H9 (cell line): ENCODE data around the gene PRDM8. TPM values are rescaled to one million over a fixed set of nuclear protein-coding genes. Genes with fewer than 3 reads are reported as not detected.

Experiments used
- DNase-seq: peaks from one replicate; pipeline ENCODE4 v3.0.0-alpha.2; 2017
- H2AFZ ChIP-seq: one replicate; pipeline ENCODE4 v1.6.1; 2013; ENCODE audit warnings: mild to moderate bottlenecking, low read length, control low read depth, moderate library complexity
- H2AK5ac ChIP-seq: 2 replicates; pipeline ENCODE4 v1.6.1; 2013; ENCODE audit warnings: low read length, control low read depth, mixed read lengths; ENCODE audit not compliant: insufficient read length
- H2BK120ac ChIP-seq: one replicate; pipeline ENCODE4 v1.6.1; 2013; ENCODE audit warnings: low read depth, mild to moderate bottlenecking, low read length, control low read depth, inconsistent platforms; ENCODE audit not compliant: poor library complexity, severe bottlenecking
- H2BK12ac ChIP-seq: 2 replicates; pipeline ENCODE4 v1.6.1; 2013; ENCODE audit warnings: low read length, control low read depth, mixed read lengths, low read depth; ENCODE audit not compliant: insufficient read length
- H2BK15ac ChIP-seq: 2 replicates; pipeline ENCODE4 v1.6.1; 2013; ENCODE audit warnings: low read depth, low read length, control low read depth
- H2BK20ac ChIP-seq: one replicate; pipeline ENCODE4 v1.6.1; 2013; ENCODE audit warnings: low read depth, mild to moderate bottlenecking, low read length, control low read depth, inconsistent platforms; ENCODE audit not compliant: poor library complexity, severe bottlenecking
- H2BK5ac ChIP-seq: 2 replicates; pipeline ENCODE4 v1.6.1; 2013; ENCODE audit warnings: low read length, control low read depth, mixed read lengths; ENCODE audit not compliant: insufficient read length
- H3K14ac ChIP-seq: 2 replicates; pipeline ENCODE4 v1.6.1; 2013; ENCODE audit warnings: low read length, control low read depth; ENCODE audit not compliant: insufficient read depth
- H3K18ac ChIP-seq: 2 replicates; pipeline ENCODE4 v1.6.1; 2013; ENCODE audit warnings: low read depth, mild to moderate bottlenecking, mixed read lengths, low read length, control low read depth; ENCODE audit not compliant: insufficient read length
- H3K23ac ChIP-seq: 2 replicates; pipeline ENCODE4 v1.6.1; 2013; ENCODE audit warnings: low read length, control low read depth, mixed read lengths, low read depth; ENCODE audit not compliant: insufficient read length
- H3K23me2 ChIP-seq: 2 replicates; pipeline ENCODE4 v1.6.1; 2013; ENCODE audit warnings: low read depth, mild to moderate bottlenecking, mixed read lengths, low read length, control low read depth; ENCODE audit not compliant: insufficient read length, poor library complexity, severe bottlenecking
- H3K27ac ChIP-seq: 2 replicates; pipeline ENCODE4 v1.5.1; 2013; ENCODE audit warnings: low read length, control low read depth, mixed read lengths, low read depth; ENCODE audit not compliant: insufficient read length
- H3K27me3 ChIP-seq: 2 replicates; pipeline ENCODE4 v1.6.1; 2013; ENCODE audit warnings: low read length, control low read depth, inconsistent platforms; ENCODE audit not compliant: insufficient read depth
- H3K4ac ChIP-seq: 2 replicates; pipeline ENCODE4 v1.6.1; 2013; ENCODE audit warnings: low read depth, mild to moderate bottlenecking, control low read depth, inconsistent platforms, low read length, moderate library complexity
- H3K4me1 ChIP-seq: 2 replicates; pipeline ENCODE4 v1.6.1; 2013; ENCODE audit warnings: low read length, control low read depth, inconsistent platforms; ENCODE audit not compliant: insufficient read depth
- H3K4me2 ChIP-seq: 2 replicates; pipeline ENCODE4 v1.6.1; 2013; ENCODE audit warnings: low read length, control low read depth, mixed read lengths; ENCODE audit not compliant: insufficient read length, insufficient read depth
- H3K56ac ChIP-seq: 2 replicates; pipeline ENCODE4 v1.6.1; 2013; ENCODE audit warnings: low read depth, mild to moderate bottlenecking, mixed read lengths, low read length, control low read depth; ENCODE audit not compliant: insufficient read length
- H3K79me1 ChIP-seq: 2 replicates; pipeline ENCODE4 v1.6.1; 2013; ENCODE audit warnings: low read depth, mild to moderate bottlenecking, moderate library complexity, low read length, control low read depth, inconsistent platforms; ENCODE audit not compliant: insufficient read depth, poor library complexity, severe bottlenecking
- H3K79me2 ChIP-seq: 2 replicates; pipeline ENCODE4 v1.6.1; 2013; ENCODE audit warnings: low read length, control low read depth, inconsistent platforms; ENCODE audit not compliant: insufficient read depth
- H3K9ac ChIP-seq: 2 replicates; pipeline ENCODE4 v1.6.1; 2013; ENCODE audit warnings: low read length, control low read depth, mixed read lengths; ENCODE audit not compliant: insufficient read length; ENCODE audit errors: extremely low read depth
- H3K9me3 ChIP-seq: one replicate; pipeline ENCODE4 v1.6.1; 2013; ENCODE audit warnings: low read depth, low read length, inconsistent platforms; ENCODE audit not compliant: control insufficient read depth
- H3T11ph ChIP-seq: one replicate; pipeline ENCODE4 v1.6.1; 2013; ENCODE audit warnings: mild to moderate bottlenecking, low read length, control low read depth, inconsistent platforms
- H4K20me1 ChIP-seq: one replicate; pipeline ENCODE4 v1.6.1; 2013; ENCODE audit not compliant: control insufficient read depth, insufficient read length, insufficient read depth
- H4K5ac ChIP-seq: 2 replicates; pipeline ENCODE4 v1.6.1; 2013; ENCODE audit warnings: low read depth, mild to moderate bottlenecking, mixed read lengths, low read length, control low read depth; ENCODE audit not compliant: insufficient read length
- H4K8ac ChIP-seq: replicated peaks from 2 replicates; pipeline ENCODE4 v1.6.1; 2013; ENCODE audit warnings: low read length, control low read depth, mixed read lengths, low read depth; ENCODE audit not compliant: insufficient read length
- H4K91ac ChIP-seq: 2 replicates; pipeline ENCODE4 v1.6.1; 2013; ENCODE audit warnings: low read depth, mild to moderate bottlenecking, moderate library complexity, mixed read lengths, low read length, control low read depth; ENCODE audit not compliant: insufficient read length
- H3K27ac Mint-ChIP-seq, 3 experiments: 2 replicates in 2 of 3; 3 replicates in 1 of 3; pipeline ENCODE4 v1.8.0; 2020 to 2021; ENCODE audit warnings: mixed read lengths in 3 of 3, mild to moderate bottlenecking in 1 of 3, moderate library complexity in 1 of 3
- H3K27me3 Mint-ChIP-seq: 2 replicates; pipeline ENCODE4 v1.8.0; 2021; ENCODE audit warnings: low read depth, mild to moderate bottlenecking, moderate library complexity, mixed read lengths
- H3K36me3 Mint-ChIP-seq, 3 experiments: 2 replicates in 2 of 3; 3 replicates in 1 of 3; pipeline ENCODE4 v1.8.0; 2020 to 2021; ENCODE audit warnings: low read depth in 3 of 3, mixed read lengths in 3 of 3; ENCODE audit not compliant: insufficient read depth in 1 of 3
- H3K4me1 Mint-ChIP-seq, 2 experiments: 2 replicates each; pipeline ENCODE4 v1.8.0; 2020; ENCODE audit warnings: mixed read lengths in 2 of 2
- H3K4me3 Mint-ChIP-seq, 2 experiments: 2 replicates in 1 of 2; 3 replicates in 1 of 2; pipeline ENCODE4 v1.8.0; 2020 to 2021; ENCODE audit warnings: mild to moderate bottlenecking in 2 of 2, mixed read lengths in 2 of 2, moderate library complexity in 1 of 2
- H3K9me3 Mint-ChIP-seq, 2 experiments: 2 replicates in 1 of 2; 3 replicates in 1 of 2; pipeline ENCODE4 v1.8.0; 2020; ENCODE audit warnings: mild to moderate bottlenecking in 2 of 2, mixed read lengths in 2 of 2, moderate library complexity in 1 of 2
- WGBS: extraction: QIAGEN DNeasy Blood & Tissue Kit; methylation state at CpG from one replicate; pipeline ENCODE4 v1.1.7; 2013; ENCODE audit warnings: missing lambda C conversion rate, low lambda C conversion rate, mixed read lengths; ENCODE audit not compliant: insufficient read length; ENCODE audit errors: extremely low coverage; 5-methylcytosine and 5-hydroxymethylcytosine counted together
- total RNA-seq: library from RNA; stranded (reverse); gene quantifications from 2 replicates; pipeline ENCODE4 v1.2.1, GENCODE V29; 2021
- TF ChIP-seq, protein P1 (sequence below): fragments of 200-600 bp; sonication (generic); conservative IDR thresholded peaks from 3 replicates; pipeline ENCODE4 v1.8.0; 2021; ENCODE audit warnings: antibody characterized with exemption, mild to moderate bottlenecking

Gene PRDM8
- total RNA-seq, 1 experiment from 2014 or later = not detected

DNA sequence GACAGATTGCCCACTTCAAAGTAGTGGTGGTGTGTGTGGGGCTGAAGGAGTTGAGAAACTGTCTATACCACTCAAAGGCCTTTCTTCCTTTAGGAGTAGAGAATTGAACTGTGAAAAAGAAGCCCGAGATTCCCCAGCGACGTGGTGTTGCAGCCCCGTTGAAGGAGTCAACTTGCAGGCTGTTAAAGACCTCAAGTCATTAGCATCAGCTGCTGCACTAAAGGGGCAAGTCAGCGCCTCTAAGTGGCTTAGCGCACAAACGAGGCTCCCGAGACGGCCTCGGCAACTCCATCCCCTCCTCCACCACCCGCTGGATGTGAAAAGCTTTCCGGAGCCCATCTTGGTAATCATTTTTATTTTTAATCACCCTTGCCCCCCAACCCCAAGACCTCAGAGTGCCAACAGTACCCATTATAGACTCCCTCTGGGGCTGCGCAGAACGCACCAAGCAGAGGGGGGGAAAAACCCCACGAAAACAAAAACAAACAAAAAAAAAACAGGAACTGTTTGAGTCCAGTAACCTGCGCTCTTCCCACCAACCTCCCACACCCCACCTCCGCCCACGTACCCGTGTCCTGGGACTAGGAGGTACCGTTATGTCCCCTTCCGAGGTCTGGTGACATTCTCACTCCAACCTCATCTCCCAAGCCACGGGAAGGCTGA, 913 bp upstream of the PRDM8 start:
- Histone ChIP-seq H2BK12ac (no peak overlapping the region), H3K79me2 (no peaks in the 10 kb centered on the region), H3K14ac (no peak overlapping the region), H2BK20ac (no peak overlapping the region), H3K56ac (no peak overlapping the region), H4K91ac (no peak overlapping the region), H3K27ac (no peak overlapping the region), H3K27me3 (peaks cover 94% of the 10 kb centered on the region), H2AFZ (no peak overlapping the region), H3K9ac (no peak overlapping the region), H3K23me2 (no peaks in the 10 kb centered on the region), H3K4me2 (peak overlapping the region; percentile 55), H2AK5ac (no peak overlapping the region), H4K20me1 (peaks cover 3% of the 10 kb centered on the region), H3K18ac (no peak overlapping the region), H2BK5ac (no peak overlapping the region), H3K4me1 (no peaks in the 10 kb centered on the region), H3T11ph (no peak overlapping the region), H3K4ac (no peak overlapping the region), H3K23ac (no peak overlapping the region), H2BK120ac (no peak overlapping the region), H3K79me1 (no peaks in the 10 kb centered on the region), H4K5ac (no peak overlapping the region), H3K9me3 (no peaks in the 10 kb centered on the region), H4K8ac (no peak overlapping the region), H2BK15ac (no peak overlapping the region)
- Mint-ChIP-seq H3K9me3 (peaks cover 0 to 17% of the 10 kb centered on the region in 2 experiments; a peak in 4 of 5 replicates), H3K27ac (no peak overlapping the region), H3K4me3 (peak overlapping the region in 1 of 2 experiments; percentile 69; a peak in 3 of 5 replicates), H3K36me3 (no peaks in the 10 kb centered on the region), H3K4me1 (peaks cover 14 to 27% of the 10 kb centered on the region in 2 experiments), H3K27me3 (peaks cover 100% of the 10 kb centered on the region)
- peak; percentile 71 for DNase-seq
- TF ChIP-seq, protein P1, sequence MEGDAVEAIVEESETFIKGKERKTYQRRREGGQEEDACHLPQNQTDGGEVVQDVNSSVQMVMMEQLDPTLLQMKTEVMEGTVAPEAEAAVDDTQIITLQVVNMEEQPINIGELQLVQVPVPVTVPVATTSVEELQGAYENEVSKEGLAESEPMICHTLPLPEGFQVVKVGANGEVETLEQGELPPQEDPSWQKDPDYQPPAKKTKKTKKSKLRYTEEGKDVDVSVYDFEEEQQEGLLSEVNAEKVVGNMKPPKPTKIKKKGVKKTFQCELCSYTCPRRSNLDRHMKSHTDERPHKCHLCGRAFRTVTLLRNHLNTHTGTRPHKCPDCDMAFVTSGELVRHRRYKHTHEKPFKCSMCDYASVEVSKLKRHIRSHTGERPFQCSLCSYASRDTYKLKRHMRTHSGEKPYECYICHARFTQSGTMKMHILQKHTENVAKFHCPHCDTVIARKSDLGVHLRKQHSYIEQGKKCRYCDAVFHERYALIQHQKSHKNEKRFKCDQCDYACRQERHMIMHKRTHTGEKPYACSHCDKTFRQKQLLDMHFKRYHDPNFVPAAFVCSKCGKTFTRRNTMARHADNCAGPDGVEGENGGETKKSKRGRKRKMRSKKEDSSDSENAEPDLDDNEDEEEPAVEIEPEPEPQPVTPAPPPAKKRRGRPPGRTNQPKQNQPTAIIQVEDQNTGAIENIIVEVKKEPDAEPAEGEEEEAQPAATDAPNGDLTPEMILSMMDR = no peak
- WGBS = no CpG with 5 or more reads among the region's 22 CpGs
